Measurements from ENCODE around the gene KRTAP1-3. TPM values are rescaled to one million over a fixed set of nuclear protein-coding genes. Genes with fewer than 3 reads are reported as not detected.
"Not testable (repeated sequence)": the region's sequence is repeated elsewhere in the genome, so short reads cannot be mapped to it uniquely, and the experiment has no call there.

Gene KRTAP1-3, protein sequence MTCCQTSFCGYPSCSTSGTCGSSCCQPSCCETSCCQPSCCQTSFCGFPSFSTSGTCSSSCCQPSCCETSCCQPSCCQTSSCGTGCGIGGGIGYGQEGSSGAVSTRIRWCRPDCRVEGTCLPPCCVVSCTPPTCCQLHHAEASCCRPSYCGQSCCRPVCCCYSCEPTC
- total RNA-seq: not detected

DNA sequence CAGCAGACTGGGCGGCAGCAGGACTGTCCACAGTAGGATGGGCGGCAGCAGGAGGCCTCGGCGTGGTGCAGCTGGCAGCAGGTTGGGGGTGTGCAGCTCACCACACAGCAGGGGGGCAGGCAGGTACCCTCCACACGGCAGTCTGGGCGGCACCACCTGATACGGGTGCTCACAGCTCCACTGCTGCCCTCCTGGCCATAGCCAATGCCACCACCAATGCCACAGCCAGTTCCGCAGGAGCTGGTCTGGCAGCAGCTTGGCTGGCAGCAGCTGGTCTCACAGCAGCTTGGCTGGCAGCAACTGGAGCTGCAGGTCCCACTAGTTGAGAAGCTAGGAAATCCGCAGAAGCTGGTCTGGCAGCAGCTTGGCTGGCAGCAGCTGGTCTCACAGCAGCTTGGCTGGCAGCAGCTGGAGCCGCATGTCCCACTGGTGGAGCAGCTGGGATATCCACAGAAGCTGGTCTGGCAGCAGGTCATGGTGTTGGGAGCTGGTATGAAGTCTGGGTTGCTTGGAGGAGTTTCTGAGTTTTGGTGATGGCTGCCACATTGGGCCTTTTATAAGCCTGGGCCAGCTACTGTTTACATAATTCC is at the start of gene KRTAP1-3:
Gene KRTAP1-3 (minus strand): TSS at position 529 of the 590 bp plus-strand sequence. CDS start 53 bp downstream, at position 476.
- POLR2A ChIA-PET; H3K4me1 Mint-ChIP-seq; DNase-seq; ATAC-seq (ENCODE audit: low read depth); H3K4me3 Mint-ChIP-seq; H3K27ac Mint-ChIP-seq; H3K9me3 Mint-ChIP-seq; H3K36me3 Mint-ChIP-seq: not testable (repeated sequence)
- H3K27me3 Mint-ChIP-seq: peaks cover 17% of the 10 kb centered on the region

DNA sequence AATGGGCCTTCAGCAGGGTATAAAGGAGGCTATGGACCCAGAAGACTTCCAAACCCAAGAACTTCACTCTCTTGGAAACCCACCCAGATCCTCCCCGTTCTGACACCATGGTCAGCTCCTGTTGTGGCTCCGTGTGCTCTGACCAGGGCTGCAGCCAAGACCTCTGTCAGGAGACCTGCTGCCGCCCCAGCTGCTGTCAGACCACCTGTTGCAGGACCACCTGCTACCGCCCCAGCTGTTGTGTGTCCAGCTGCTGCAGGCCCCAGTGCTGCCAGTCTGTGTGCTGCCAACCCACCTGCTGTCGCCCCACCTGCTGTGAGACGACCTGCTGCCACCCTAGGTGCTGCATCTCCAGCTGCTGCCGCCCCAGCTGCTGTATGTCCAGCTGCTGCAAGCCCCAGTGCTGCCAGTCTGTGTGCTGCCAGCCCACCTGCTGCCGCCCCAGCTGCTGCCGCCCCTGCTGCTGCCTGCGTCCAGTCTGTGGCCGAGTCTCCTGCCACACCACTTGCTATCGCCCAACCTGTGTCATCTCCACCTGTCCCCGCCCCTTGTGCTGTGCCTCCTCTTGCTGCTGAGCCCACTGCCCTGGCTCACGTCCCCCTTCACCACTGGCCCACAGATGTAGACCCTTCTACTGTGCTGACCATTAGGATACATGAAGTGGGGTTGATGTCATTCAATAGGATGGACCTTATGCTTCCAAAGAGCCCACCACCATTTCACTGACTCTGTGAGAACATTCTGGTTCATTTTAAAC is 49.6 kb upstream of the KRTAP1-3 start, which contains the start of gene KRTAP4-7:
Gene KRTAP4-7 (plus strand): TSS at position 51 of the 757 bp plus-strand sequence. CDS start 57 bp downstream, at position 108.
- H3K27me3 Mint-ChIP-seq; H3K36me3 Mint-ChIP-seq; H3K9me3 Mint-ChIP-seq; DNase-seq; H3K4me1 Mint-ChIP-seq; H3K27ac Mint-ChIP-seq; H3K4me3 Mint-ChIP-seq; ATAC-seq (ENCODE audit: low read depth); POLR2A ChIA-PET: not testable (repeated sequence)

DNA sequence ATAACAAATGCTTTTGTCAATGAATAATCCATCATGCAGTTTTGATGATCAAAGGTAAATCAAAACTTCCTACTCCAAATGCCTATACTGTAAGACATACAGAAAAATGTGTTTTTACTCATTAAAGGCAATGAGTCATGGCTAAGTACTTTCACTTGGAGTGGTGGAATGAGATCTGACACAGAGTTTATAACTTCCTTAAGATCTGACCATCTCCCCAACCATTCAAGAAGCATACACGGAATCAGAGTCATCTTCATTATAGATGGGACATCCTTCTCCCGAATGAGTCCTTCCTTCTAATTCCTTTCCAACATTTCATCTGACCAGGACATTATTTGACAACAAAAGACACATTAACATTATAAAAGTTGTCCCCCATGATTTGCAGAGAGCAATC is 48.8 kb upstream of the KRTAP1-3 start:
- ATAC-seq (ENCODE audit: low read depth); H3K36me3 Mint-ChIP-seq; H3K27ac Mint-ChIP-seq; H3K27me3 Mint-ChIP-seq; H3K4me3 Mint-ChIP-seq; H3K9me3 Mint-ChIP-seq; H3K4me1 Mint-ChIP-seq; DNase-seq; POLR2A ChIA-PET: not testable (repeated sequence)

DNA sequence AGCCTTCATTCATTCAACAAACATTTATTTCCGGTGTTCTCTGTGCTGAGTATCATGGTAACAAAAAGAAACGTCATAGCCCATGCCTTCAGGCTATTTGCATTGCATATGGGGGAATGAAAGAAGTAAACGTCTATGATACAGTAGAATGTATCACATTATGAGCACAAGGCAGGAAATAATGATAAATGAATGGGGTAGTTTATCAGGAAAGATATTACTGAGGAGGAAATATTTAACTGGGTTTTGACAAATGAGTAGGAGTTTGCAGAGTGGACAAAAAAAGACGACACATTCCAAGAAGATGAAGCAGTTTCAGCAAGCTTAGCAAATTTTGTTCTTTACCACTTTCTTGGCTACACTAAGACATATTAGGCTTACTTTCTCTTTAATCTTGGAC is 48.0 kb upstream of the KRTAP1-3 start:
- Mint-ChIP-seq H3K4me3 (no peak overlapping the region), H3K36me3 (no peaks in the 10 kb centered on the region), H3K27ac (no peak overlapping the region), H3K27me3 (no peaks in the 10 kb centered on the region), H3K9me3 (peaks cover 3% of the 10 kb centered on the region), H3K4me1 (no peaks in the 10 kb centered on the region)
- no peak for ATAC-seq (ENCODE audit: low read depth)
- POLR2A ChIA-PET: no interaction called here
- no peak for DNase-seq

DNA sequence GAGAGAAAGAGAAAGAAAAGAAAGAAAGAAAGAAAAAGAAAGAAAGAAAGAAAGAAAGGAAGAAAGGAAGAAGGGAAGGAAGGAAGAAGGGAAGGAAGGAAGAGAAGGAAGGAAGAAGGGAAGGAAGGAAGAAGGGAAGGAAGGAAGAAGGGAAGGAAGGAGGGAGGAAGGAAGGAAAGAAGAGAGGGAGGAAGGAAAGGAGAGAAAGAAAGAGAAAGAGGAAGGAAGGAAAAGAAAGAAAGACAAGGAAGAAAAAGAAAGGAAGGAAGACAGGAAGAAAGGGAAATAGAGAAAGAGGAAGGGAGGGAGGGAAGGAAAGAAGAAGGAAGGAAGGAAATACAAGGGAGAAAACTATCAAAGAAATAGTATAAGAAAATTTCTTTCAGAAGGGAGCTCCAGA is 42.1 kb upstream of the KRTAP1-3 start:
- Mint-ChIP-seq H3K4me1 (no peaks in the 10 kb centered on the region), H3K36me3 (no peaks in the 10 kb centered on the region), H3K9me3 (no peaks in the 10 kb centered on the region), H3K27ac (no peak overlapping the region), H3K27me3 (peaks cover 16% of the 10 kb centered on the region), H3K4me3 (no peak overlapping the region)
- no peak for DNase-seq
- POLR2A ChIA-PET: no interaction called here
- no peak for ATAC-seq (ENCODE audit: low read depth)

DNA sequence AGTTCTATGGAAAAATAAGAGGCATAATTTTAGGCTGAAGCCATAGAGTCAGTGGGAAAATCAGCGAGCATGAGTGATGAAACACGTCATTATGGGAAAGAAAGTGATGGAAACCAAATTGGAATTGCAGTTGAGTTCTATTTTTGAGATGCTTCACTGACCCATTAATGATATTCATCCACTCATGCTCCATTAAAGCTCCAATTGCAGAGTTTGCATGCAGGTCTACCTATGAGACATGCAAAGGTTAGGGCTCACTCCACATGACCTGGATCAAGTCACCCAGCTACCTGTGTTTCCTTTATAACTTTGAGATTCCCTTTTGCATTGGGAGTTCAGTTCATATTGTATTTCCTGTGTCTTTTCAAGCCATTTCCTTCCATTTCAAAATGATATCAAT is 39.0 kb upstream of the KRTAP1-3 start:
- no peak overlapping the region for H3K4me3 Mint-ChIP-seq
- peaks cover 16% of the 10 kb centered on the region for H3K27me3 Mint-ChIP-seq
- H3K9me3 Mint-ChIP-seq: no peaks in the 10 kb centered on the region
- ATAC-seq (ENCODE audit: low read depth) (no peak), DNase-seq (no peak)
- H3K36me3 Mint-ChIP-seq: no peaks in the 10 kb centered on the region
- peaks cover 2% of the 10 kb centered on the region for H3K4me1 Mint-ChIP-seq
- H3K27ac Mint-ChIP-seq: no peak overlapping the region
- POLR2A ChIA-PET: no interaction called here

DNA sequence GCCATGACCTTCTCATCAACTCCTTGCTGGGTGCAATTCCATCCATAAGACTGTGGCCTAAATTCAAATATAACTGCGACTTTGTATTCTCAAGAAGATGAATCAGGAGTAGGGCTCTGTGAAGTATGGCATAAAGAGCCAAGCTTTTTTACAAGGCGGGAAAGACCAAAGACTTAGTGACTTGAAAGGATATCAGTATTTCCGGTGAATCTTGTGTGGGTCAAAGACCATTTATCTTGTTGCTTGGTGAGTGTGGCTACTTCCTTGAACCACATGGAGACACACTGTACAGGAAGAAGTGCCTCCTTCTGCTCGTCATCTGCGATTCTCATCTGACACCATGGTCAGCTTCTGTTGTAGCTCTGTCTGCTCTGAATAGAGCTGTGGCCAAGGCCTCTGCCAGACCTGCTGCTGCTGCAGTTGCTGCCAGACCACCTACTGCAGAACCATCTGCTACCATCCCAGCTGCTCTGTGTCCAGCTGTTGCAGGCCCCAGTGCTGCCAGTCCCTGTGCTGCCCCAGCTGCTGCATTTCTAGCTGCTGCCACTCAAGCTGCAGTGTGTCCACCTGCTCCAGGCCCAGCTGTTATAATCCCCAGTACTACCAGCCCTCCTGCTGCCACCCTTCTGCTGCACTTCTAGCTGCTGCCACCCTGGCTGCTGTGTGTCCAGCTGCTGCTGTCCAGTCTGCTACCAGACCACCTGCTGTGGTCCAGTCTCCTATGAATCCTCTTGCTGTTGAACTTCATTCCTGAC is 37.1 kb upstream of the KRTAP1-3 start:
- POLR2A ChIA-PET: no interaction called here
- H3K36me3 Mint-ChIP-seq: no peaks in the 10 kb centered on the region
- H3K9me3 Mint-ChIP-seq: no peaks in the 10 kb centered on the region
- no peak overlapping the region for H3K27ac Mint-ChIP-seq
- H3K4me1 Mint-ChIP-seq: peaks cover 2% of the 10 kb centered on the region
- H3K27me3 Mint-ChIP-seq: peaks cover 15% of the 10 kb centered on the region
- no peak for DNase-seq
- no peak overlapping the region for H3K4me3 Mint-ChIP-seq
- no peak for ATAC-seq (ENCODE audit: low read depth)

DNA sequence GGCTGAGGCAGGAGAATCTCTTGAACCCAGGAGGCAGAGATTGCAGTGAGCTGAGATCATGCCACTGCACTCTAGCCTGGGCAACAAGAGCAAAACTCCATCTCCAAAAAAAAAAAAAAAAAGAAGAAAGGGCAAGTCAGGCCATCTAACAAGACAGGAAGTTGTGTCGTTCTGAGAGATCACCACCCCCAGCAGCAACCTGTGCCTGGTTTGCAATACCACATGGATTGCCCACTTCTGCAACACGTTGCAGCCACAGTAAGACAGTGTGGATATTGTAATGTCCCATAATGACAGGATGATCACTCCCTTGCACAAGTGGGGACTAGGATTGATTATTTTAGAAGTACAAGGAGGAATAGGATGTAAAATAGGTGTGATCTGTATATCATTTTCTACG is 34.4 kb upstream of the KRTAP1-3 start:
- Mint-ChIP-seq H3K4me3 (no peak overlapping the region), H3K9me3 (no peaks in the 10 kb centered on the region), H3K36me3 (no peaks in the 10 kb centered on the region), H3K27me3 (no peaks in the 10 kb centered on the region), H3K27ac (no peak overlapping the region), H3K4me1 (peaks cover 5% of the 10 kb centered on the region)
- POLR2A ChIA-PET: no interaction called here
- DNase-seq (no peak), ATAC-seq (ENCODE audit: low read depth) (no peak)

DNA sequence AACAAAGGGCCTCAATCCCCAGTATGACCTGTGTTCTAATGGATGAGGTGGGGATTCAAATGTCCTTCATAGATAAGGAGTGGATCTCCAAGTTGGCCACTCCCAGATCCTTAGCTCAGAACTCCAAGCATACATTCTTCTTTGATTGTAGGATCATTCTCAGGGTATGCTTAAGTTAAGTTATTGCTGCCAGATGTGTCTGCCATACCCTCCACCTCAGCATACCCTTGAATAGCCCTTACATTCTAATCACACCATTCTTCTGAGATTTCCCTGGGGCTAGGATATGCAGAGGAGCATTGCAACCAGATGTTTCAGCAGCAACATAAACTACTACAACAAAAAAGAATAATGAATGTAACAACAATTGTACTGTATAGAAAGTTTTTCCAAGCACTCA is 32.6 kb upstream of the KRTAP1-3 start:
- POLR2A ChIA-PET: no interaction called here
- Mint-ChIP-seq H3K9me3 (no peaks in the 10 kb centered on the region), H3K36me3 (no peaks in the 10 kb centered on the region), H3K27me3 (no peaks in the 10 kb centered on the region), H3K4me3 (no peak overlapping the region), H3K4me1 (peaks cover 5% of the 10 kb centered on the region), H3K27ac (no peak overlapping the region)
- no peak for DNase-seq
- no peak for ATAC-seq (ENCODE audit: low read depth)

DNA sequence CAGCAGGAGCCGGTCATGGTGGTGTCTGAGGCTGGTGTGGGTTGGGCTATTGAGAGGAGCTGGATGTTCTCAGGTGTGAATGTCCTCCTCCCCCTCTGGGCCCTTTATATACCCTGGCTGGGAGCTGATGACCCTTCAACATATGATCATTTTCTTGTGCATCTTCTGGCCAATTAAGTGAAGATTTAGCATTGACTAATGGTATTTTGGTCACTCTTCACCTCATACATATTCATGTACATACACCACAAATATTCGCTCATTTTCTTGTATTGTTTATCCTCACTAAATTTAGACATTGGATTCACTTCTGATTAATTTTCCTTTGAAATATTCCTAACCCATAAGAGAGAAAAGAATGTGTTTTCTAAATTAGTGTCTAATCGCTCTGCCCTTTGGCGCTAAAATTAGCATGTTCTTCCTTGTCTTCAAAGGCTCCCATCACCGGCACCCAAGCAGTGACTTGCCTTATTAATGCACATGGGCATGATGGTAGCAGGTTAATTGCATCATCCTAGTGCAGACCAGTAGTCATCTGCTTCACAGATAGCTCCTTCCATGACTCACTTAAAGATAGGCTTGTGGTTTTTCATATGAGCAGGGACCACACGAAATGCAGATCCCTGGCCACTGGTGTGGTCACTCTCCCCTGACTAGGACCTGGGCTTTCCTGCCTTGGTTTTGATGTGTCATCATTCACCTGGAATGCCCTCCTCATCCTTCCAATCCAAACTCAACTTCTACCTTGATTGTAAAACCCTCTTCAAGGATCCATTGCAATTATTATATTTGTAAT is 31.4 kb upstream of the KRTAP1-3 start, which contains the start of gene KRTAP2-4:
Gene KRTAP2-4 (minus strand): TSS at position 51 of the 796 bp plus-strand sequence. CDS start 34 bp downstream, at position 17.
- DNase-seq (no peak), ATAC-seq (ENCODE audit: low read depth) (no peak)
- H3K27me3 Mint-ChIP-seq: peaks cover 4% of the 10 kb centered on the region
- no peak within 1 kb of the TSS for H3K27ac Mint-ChIP-seq
- H3K4me3 Mint-ChIP-seq: no peak within 1 kb of the TSS
- peaks cover 5% of the 10 kb centered on the region for H3K4me1 Mint-ChIP-seq
- no peaks in the 10 kb centered on the region for H3K36me3 Mint-ChIP-seq
- no peaks in the 10 kb centered on the region for H3K9me3 Mint-ChIP-seq
- POLR2A ChIA-PET: no interaction called here

DNA sequence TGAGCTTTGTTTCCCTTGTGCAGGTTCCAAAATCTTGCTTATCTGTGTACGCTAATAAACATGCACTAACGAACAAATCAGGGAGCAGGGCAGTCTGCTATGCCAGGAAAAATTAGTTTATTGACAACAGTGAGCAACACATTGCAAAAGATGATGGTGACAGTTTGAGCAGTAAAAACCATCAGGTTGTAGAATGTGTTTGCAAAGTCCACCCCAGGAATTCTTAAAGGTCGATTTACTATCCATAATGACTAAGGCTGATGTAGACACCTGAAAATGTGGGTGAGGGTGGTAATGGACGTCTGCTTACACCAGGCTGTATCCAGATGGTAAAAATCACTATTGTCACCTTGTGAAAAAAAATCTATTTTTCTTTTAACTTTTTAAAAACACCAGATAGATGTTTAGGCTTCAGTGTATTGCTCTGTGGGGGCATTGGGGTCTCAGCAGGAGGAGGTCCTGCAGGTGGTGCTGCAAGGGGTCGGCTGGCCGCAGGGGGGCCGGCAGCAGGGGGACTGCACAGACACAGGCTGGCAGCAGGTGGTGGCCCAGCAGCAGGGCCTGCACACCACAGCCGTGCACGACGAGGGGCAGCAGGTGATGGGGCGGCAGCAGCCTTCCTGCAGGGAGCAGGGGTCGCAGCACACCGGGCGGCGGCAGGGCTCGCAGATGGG is 30.5 kb upstream of the KRTAP1-3 start:
- not testable (repeated sequence) for DNase-seq, H3K36me3 Mint-ChIP-seq

DNA sequence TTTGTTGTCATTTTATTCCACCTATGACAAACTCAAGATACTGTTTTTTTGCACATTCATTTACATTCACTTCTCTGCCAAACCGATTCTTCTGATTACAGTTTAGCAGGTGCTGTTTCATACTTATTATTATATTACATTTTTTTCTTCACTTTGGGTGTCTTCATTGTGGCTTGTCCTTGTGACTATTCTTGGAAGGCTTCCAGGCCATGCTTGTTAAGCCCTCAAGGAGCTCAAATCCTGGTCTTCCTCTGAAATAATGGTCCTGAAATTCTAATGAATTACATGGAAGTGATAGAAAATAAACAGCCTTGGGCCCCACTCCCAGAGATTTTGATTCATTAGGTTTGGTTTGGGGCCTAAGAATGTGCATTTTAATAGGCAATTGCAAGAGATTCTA is 29.6 kb upstream of the KRTAP1-3 start:
- Mint-ChIP-seq H3K27ac (no peak overlapping the region), H3K4me3 (no peak overlapping the region), H3K27me3 (peaks cover 18% of the 10 kb centered on the region), H3K4me1 (peaks cover 5% of the 10 kb centered on the region), H3K36me3 (no peaks in the 10 kb centered on the region), H3K9me3 (no peaks in the 10 kb centered on the region)
- DNase-seq: no peak
- POLR2A ChIA-PET: no interaction called here
- ATAC-seq (ENCODE audit: low read depth): no peak

More for the DNA sequence above, 30.5 kb upstream of the KRTAP1-3 start:
- ATAC-seq (ENCODE audit: low read depth); POLR2A ChIA-PET; H3K27ac Mint-ChIP-seq; H3K9me3 Mint-ChIP-seq; H3K4me1 Mint-ChIP-seq; H3K4me3 Mint-ChIP-seq: not testable (repeated sequence)
- H3K27me3 Mint-ChIP-seq: peaks cover 12% of the 10 kb centered on the region

Data from activated naive CD8-positive, alpha-beta T cell treated with anti-CD3 and anti-CD28 coated beads, Interleukin-2, amount 10 ng/mL, durations not matched to agents 7 days and 5 days (primary cell).